Neural progenitor cell (in vitro differentiated cells): ENCODE results near the gene TRABD. TPM values are rescaled to one million over a fixed set of nuclear protein-coding genes. Genes with fewer than 3 reads are reported as not detected.

Experiments used
- DNase-seq: peaks from one replicate; pipeline ENCODE4 v3.0.0-alpha.2; 2016; ENCODE audit warnings: low spot score
- H2AFZ ChIP-seq: fragments of 200-600 bp; sonication (generic); replicated peaks from 2 replicates; pipeline ENCODE4 v1.6.1; 2016; ENCODE audit warnings: antibody characterized with exemption
- H3F3A ChIP-seq: fragments of 200-600 bp; sonication (generic); 2 replicates; pipeline ENCODE4 v1.6.1; 2016; ENCODE audit warnings: antibody characterized with exemption, low read depth
- H3K27ac ChIP-seq: fragments of 200-600 bp; sonication (generic); 2 replicates; pipeline ENCODE4 v1.5.1; 2016; ENCODE audit warnings: mild to moderate bottlenecking
- H3K27me3 ChIP-seq: fragments of 200-600 bp; sonication (generic); 2 replicates; pipeline ENCODE4 v1.6.1; 2016; ENCODE audit warnings: mild to moderate bottlenecking, moderate library complexity
- H3K36me3 ChIP-seq: fragments of 200-600 bp; sonication (generic); 2 replicates; pipeline ENCODE4 v1.5.1; 2016
- H3K4me1 ChIP-seq: fragments of 200-600 bp; sonication (generic); 2 replicates; pipeline ENCODE4 v1.6.1; 2016; ENCODE audit warnings: mixed run types
- H3K4me2 ChIP-seq: fragments of 200-600 bp; sonication (generic); 2 replicates; pipeline ENCODE4 v1.6.1; 2016
- H3K4me3 ChIP-seq: fragments of 200-600 bp; sonication (generic); 2 replicates; pipeline ENCODE4 v1.5.1; 2016
- H3K79me2 ChIP-seq: fragments of 200-600 bp; sonication (generic); 2 replicates; pipeline ENCODE4 v1.6.1; 2016; ENCODE audit warnings: low read depth
- H3K9ac ChIP-seq: fragments of 200-600 bp; sonication (generic); 2 replicates; pipeline ENCODE4 v1.6.1; 2016
- H3K9me3 ChIP-seq: fragments of 200-600 bp; sonication (generic); 2 replicates; pipeline ENCODE4 v1.5.1; 2016; ENCODE audit warnings: low read depth
- H4K20me1 ChIP-seq: fragments of 200-600 bp; sonication (generic); 2 replicates; pipeline ENCODE4 v1.6.1; 2016; ENCODE audit warnings: low read depth
- H3K27ac Mint-ChIP-seq: 3 replicates; pipeline ENCODE4 v1.8.0; 2021; ENCODE audit warnings: mixed read lengths
- H3K27me3 Mint-ChIP-seq: 2 replicates; pipeline ENCODE4 v1.8.0; 2022; ENCODE audit warnings: low read depth, mild to moderate bottlenecking, inconsistent platforms, moderate library complexity, mixed read lengths; ENCODE audit not compliant: insufficient read depth
- H3K36me3 Mint-ChIP-seq: 3 replicates; pipeline ENCODE4 v1.8.0; 2021; ENCODE audit warnings: mixed read lengths
- H3K4me1 Mint-ChIP-seq: 3 replicates; pipeline ENCODE4 v1.8.0; 2021; ENCODE audit warnings: mixed read lengths
- H3K4me3 Mint-ChIP-seq: 3 replicates; pipeline ENCODE4 v1.8.0; 2021; ENCODE audit warnings: mild to moderate bottlenecking, moderate library complexity, mixed read lengths
- H3K9me3 Mint-ChIP-seq: 3 replicates; pipeline ENCODE4 v1.8.0; 2020; ENCODE audit warnings: mixed read lengths
- EZH2 ChIP-seq: fragments of 200-600 bp; sonication (generic); IDR thresholded peaks from 2 replicates; pipeline ENCODE4 v1.6.1; 2017; ENCODE audit warnings: antibody characterized with exemption, mild to moderate bottlenecking, moderate library complexity
- EZH2phosphoT487 ChIP-seq: fragments of 200-600 bp; sonication (generic); IDR thresholded peaks from 2 replicates; pipeline ENCODE4 v1.6.1; 2017; ENCODE audit warnings: antibody characterized with exemption
- total RNA-seq: library from RNA; depleted of rRNA; stranded (reverse); fragments of >200 nt; gene quantifications from 2 replicates; pipeline ENCODE4 v1.2.3, GENCODE V29; 2015; ENCODE audit warnings: low replicate concordance
- TF ChIP-seq, protein P1 (sequence below): fragments of 200-600 bp; sonication (generic); IDR thresholded peaks from 2 replicates; pipeline ENCODE4 v1.5.1; 2017; ENCODE audit warnings: antibody characterized with exemption, mild to moderate bottlenecking

The TRABD gene
- total RNA-seq, 1 donor from 2014 or later = 15.4 TPM

DNA sequence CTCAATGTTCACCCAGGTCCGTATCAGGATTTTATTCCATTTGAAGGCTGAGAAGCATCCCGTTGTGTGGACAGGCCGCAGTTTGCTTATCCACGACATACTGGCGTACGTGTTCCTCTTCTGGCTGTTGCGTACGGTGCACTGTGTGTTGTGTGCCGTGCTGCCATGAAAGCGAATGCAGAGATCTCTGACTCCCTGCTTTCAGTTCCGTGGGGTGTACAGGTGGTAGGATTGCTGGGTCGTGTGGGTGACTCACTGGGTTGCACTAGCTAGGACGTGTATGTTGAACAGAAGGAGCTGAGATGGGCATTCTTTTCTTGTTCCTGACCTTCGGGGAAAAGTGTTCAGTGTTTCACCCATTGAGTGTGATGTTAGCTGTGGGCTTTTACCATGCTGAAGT is 25.4 kb downstream of the TRABD start:
- no peaks in the 10 kb centered on the region for H3K9me3 Mint-ChIP-seq
- peaks cover 30% of the 10 kb centered on the region for H3K36me3 Mint-ChIP-seq

DNA sequence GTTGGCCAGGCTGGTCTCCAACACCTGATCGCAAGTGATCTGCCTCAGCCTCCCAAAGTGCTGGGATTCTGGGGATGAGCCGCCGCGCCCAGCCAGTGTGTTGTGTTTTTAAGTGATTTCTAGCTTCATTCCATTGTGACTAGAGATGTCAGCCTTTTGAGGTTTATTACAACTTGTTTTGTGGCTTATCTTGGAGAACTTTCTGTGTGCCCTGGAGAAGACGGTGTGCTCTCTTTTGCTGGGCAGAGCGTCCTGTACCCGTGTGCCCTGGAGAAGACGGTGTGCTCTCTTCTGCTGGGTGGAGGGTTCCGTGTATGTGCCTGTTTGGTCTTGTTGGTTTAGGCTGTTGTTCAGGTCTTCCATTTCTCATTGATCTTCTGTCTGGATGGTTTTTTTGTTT is 27.6 kb downstream of the TRABD start:
- H3K27ac Mint-ChIP-seq = no peak overlapping the region
- Histone ChIP-seq H3K36me3 (no peaks in the 10 kb centered on the region), H2AFZ (no peak overlapping the region), H3K9me3 (no peaks in the 10 kb centered on the region), H3F3A (peaks cover 4% of the 10 kb centered on the region), H3K27ac (no peak overlapping the region), H3K4me2 (no peak overlapping the region), H3K4me1 (no peaks in the 10 kb centered on the region), H3K27me3 (no peaks in the 10 kb centered on the region), H3K4me3 (no peak overlapping the region), H4K20me1 (peaks cover 12% of the 10 kb centered on the region), H3K79me2 (peaks cover 13% of the 10 kb centered on the region), H3K9ac (no peak overlapping the region)
- H3K4me1 Mint-ChIP-seq = peaks cover 3% of the 10 kb centered on the region
- no peak overlapping the region for H3K4me3 Mint-ChIP-seq
- no peaks in the 10 kb centered on the region for H3K9me3 Mint-ChIP-seq
- H3K27me3 Mint-ChIP-seq = peaks cover 4% of the 10 kb centered on the region
- DNase-seq = no peak
- TF ChIP-seq EZH2phosphoT487 (no peak), EZH2 (no peak)
- TF ChIP-seq, protein P1, sequence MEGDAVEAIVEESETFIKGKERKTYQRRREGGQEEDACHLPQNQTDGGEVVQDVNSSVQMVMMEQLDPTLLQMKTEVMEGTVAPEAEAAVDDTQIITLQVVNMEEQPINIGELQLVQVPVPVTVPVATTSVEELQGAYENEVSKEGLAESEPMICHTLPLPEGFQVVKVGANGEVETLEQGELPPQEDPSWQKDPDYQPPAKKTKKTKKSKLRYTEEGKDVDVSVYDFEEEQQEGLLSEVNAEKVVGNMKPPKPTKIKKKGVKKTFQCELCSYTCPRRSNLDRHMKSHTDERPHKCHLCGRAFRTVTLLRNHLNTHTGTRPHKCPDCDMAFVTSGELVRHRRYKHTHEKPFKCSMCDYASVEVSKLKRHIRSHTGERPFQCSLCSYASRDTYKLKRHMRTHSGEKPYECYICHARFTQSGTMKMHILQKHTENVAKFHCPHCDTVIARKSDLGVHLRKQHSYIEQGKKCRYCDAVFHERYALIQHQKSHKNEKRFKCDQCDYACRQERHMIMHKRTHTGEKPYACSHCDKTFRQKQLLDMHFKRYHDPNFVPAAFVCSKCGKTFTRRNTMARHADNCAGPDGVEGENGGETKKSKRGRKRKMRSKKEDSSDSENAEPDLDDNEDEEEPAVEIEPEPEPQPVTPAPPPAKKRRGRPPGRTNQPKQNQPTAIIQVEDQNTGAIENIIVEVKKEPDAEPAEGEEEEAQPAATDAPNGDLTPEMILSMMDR = no peak
- H3K36me3 Mint-ChIP-seq = peaks cover 31% of the 10 kb centered on the region

More for the DNA sequence above, 25.4 kb downstream of the TRABD start:
- Histone ChIP-seq H3K79me2 (peaks cover 13% of the 10 kb centered on the region), H3K9me3 (no peaks in the 10 kb centered on the region), H3K4me3 (no peak overlapping the region), H3K27me3 (no peaks in the 10 kb centered on the region), H3K9ac (no peak overlapping the region), H3K4me2 (no peak overlapping the region), H3K36me3 (no peaks in the 10 kb centered on the region), H3K27ac (no peak overlapping the region), H3F3A (peaks cover 4% of the 10 kb centered on the region), H3K4me1 (no peaks in the 10 kb centered on the region), H2AFZ (no peak overlapping the region), H4K20me1 (peaks cover 20% of the 10 kb centered on the region)
- Mint-ChIP-seq H3K27ac (peak overlapping the region; percentile 28), H3K4me3 (no peak overlapping the region), H3K27me3 (peaks cover 4% of the 10 kb centered on the region), H3K4me1 (peaks cover 7% of the 10 kb centered on the region)
- DNase-seq = no peak
- TF ChIP-seq EZH2 (no peak), EZH2phosphoT487 (no peak)
- TF ChIP-seq, protein P1 = no peak

DNA sequence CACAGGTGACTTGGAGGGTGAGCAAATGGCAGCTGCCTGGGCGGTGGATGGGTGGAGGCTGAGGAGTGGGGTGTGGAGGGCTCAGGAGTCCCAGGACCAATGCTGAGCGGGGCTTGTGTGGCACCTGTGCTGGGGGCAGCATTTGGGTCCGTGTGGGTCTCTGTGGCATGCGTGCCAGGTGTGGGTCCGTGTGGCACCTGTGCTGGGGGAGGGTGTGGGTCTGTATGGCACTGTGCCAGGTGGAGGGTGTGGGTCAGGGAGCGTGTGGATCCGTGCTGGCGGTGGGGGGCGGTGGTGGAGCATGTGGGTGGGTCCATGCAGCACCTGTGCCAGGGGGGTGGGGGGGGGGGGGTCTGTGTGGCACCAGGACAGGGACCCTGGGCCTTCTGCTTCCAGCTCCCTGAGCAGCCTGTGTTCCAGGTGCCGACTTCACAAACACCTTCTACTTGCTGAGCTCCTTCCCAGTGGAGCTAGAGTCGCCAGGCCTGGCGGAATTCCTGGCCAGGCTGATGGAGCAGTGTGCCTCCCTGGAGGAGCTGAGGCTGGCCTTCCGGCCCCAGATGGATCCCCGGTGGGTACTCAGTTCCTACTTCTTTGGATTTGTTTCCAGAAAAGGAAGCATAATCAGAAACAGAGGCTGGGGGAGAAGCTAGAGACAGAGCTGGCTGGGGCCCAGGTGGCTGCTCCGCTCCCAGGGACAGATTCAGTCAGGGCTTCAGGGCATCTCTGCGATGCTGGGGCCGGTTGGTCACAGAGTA is 29.8 kb downstream of the TRABD start:
- no peak overlapping the region for H3K27ac ChIP-seq
- H3K9me3 ChIP-seq = no peaks in the 10 kb centered on the region
- H3K4me2 ChIP-seq = no peak overlapping the region
- no peak for DNase-seq
- Mint-ChIP-seq H3K9me3 (no peaks in the 10 kb centered on the region), H3K27ac (no peak overlapping the region), H3K4me3 (no peak overlapping the region), H3K4me1 (no peaks in the 10 kb centered on the region), H3K36me3 (peaks cover 29% of the 10 kb centered on the region), H3K27me3 (peaks cover 2% of the 10 kb centered on the region)
- H4K20me1 ChIP-seq = no peaks in the 10 kb centered on the region
- H3F3A ChIP-seq = peaks cover 4% of the 10 kb centered on the region
- no peak overlapping the region for H2AFZ ChIP-seq
- no peaks in the 10 kb centered on the region for H3K36me3 ChIP-seq
- no peak overlapping the region for H3K9ac ChIP-seq
- no peaks in the 10 kb centered on the region for H3K4me1 ChIP-seq
- H3K79me2 ChIP-seq = peaks cover 13% of the 10 kb centered on the region
- no peak overlapping the region for H3K4me3 ChIP-seq
- no peaks in the 10 kb centered on the region for H3K27me3 ChIP-seq
- TF ChIP-seq EZH2 = no peak
- TF ChIP-seq, protein P1 = no peak
- no peak for TF ChIP-seq EZH2phosphoT487
